HEK293 (cell line): ENCODE measurements around the gene CEACAM20.
A peak's percentile ranks its signal among the peaks of the same experiment; 100 is the strongest.

Experiments
- GFI1B ChIP-seq: fragments of 450-650 bp; formaldehyde crosslinking; IDR thresholded peaks from 2 replicates; pipeline ENCODE4 v1.5.1; 2016; ENCODE audit warnings: missing biosample characterization, missing genetic modification characterization
- GLI4 ChIP-seq: fragments of 450-650 bp; formaldehyde crosslinking; IDR thresholded peaks from 2 replicates; pipeline ENCODE4 v1.5.1; 2016; ENCODE audit warnings: missing biosample characterization, missing genetic modification characterization
- KLF10 ChIP-seq: fragments of 450-650 bp; IDR thresholded peaks from 2 replicates; pipeline ENCODE4 v1.5.1; 2018; ENCODE audit warnings: missing biosample characterization, mild to moderate bottlenecking, missing genetic modification characterization
- KLF8 ChIP-seq: fragments of 450-650 bp; formaldehyde crosslinking; IDR thresholded peaks from 2 replicates; pipeline ENCODE4 v1.5.1; 2016; ENCODE audit warnings: missing biosample characterization, missing genetic modification characterization
- MEIS1 ChIP-seq: sonication (generic); formaldehyde crosslinking; IDR thresholded peaks from 2 replicates; pipeline ENCODE4 v1.8.1; 2022; ENCODE audit warnings: missing genetic modification reagents, mild to moderate bottlenecking, borderline replicate concordance
- OSR2 ChIP-seq: fragments of 450-650 bp; formaldehyde crosslinking; IDR thresholded peaks from 2 replicates; pipeline ENCODE4 v1.5.1; 2016; ENCODE audit warnings: missing biosample characterization, missing genetic modification characterization
- PRDM1 ChIP-seq: fragments of 450-650 bp; formaldehyde crosslinking; IDR thresholded peaks from 2 replicates; pipeline ENCODE4; 2016; ENCODE audit warnings: missing biosample characterization, missing genetic modification characterization
- SP2 ChIP-seq: fragments of 450-650 bp; formaldehyde crosslinking; IDR thresholded peaks from 2 replicates; pipeline ENCODE4 v1.5.1; 2016; ENCODE audit warnings: missing biosample characterization, missing genetic modification characterization
- SP7 ChIP-seq: fragments of 450-650 bp; formaldehyde crosslinking; IDR thresholded peaks from 2 replicates; pipeline ENCODE4 v1.5.1; 2016; ENCODE audit warnings: missing biosample characterization, missing genetic modification characterization
- YY2 ChIP-seq: fragments of 450-650 bp; formaldehyde crosslinking; IDR thresholded peaks from 2 replicates; pipeline ENCODE4 v1.5.1; 2016; ENCODE audit warnings: missing biosample characterization, missing genetic modification characterization
- ZBTB48 ChIP-seq: fragments of 450-650 bp; formaldehyde crosslinking; IDR thresholded peaks from 2 replicates; pipeline ENCODE4 v1.5.1; 2016; ENCODE audit warnings: missing biosample characterization, missing genetic modification characterization
- ZBTB8A ChIP-seq: fragments of 450-650 bp; formaldehyde crosslinking; IDR thresholded peaks from 2 replicates; pipeline ENCODE4 v1.5.1; 2016; ENCODE audit warnings: missing biosample characterization, missing genetic modification characterization
- ZNF16 ChIP-seq: fragments of 450-650 bp; formaldehyde crosslinking; IDR thresholded peaks from 2 replicates; pipeline ENCODE4 v1.5.1; 2016; ENCODE audit warnings: low read depth, missing biosample characterization, missing genetic modification characterization
- ZNF184 ChIP-seq: fragments of 450-650 bp; IDR thresholded peaks from 2 replicates; pipeline ENCODE4 v1.5.1; 2018; ENCODE audit warnings: missing biosample characterization, mild to moderate bottlenecking, missing genetic modification characterization
- ZNF2 ChIP-seq: fragments of 450-650 bp; formaldehyde crosslinking; IDR thresholded peaks from 2 replicates; pipeline ENCODE4 v1.5.1; 2016; ENCODE audit warnings: missing biosample characterization, missing genetic modification characterization
- ZNF223 ChIP-seq: fragments of 450-650 bp; formaldehyde crosslinking; IDR thresholded peaks from 2 replicates; pipeline ENCODE4 v1.5.1; 2016; ENCODE audit warnings: missing biosample characterization, missing genetic modification characterization
- ZNF24 ChIP-seq: fragments of 450-650 bp; formaldehyde crosslinking; IDR thresholded peaks from 2 replicates; pipeline ENCODE4 v1.5.1; 2016; ENCODE audit warnings: missing biosample characterization, missing genetic modification characterization
- ZNF423 ChIP-seq: fragments of 450-650 bp; formaldehyde crosslinking; IDR thresholded peaks from 2 replicates; pipeline ENCODE4 v1.5.1; 2016; ENCODE audit warnings: missing biosample characterization, missing genetic modification characterization
- ZNF48 ChIP-seq: fragments of 450-650 bp; formaldehyde crosslinking; IDR thresholded peaks from 2 replicates; pipeline ENCODE4 v1.5.1; 2016; ENCODE audit warnings: missing biosample characterization, missing genetic modification characterization
- ZNF501 ChIP-seq: fragments of 450-650 bp; formaldehyde crosslinking; IDR thresholded peaks from 2 replicates; pipeline ENCODE4 v1.5.1; 2016; ENCODE audit warnings: missing biosample characterization, missing genetic modification characterization
- ZNF521 ChIP-seq: fragments of 450-650 bp; formaldehyde crosslinking; IDR thresholded peaks from 2 replicates; pipeline ENCODE4 v1.5.1; 2017; ENCODE audit warnings: missing biosample characterization, mild to moderate bottlenecking, missing genetic modification characterization
- ZNF544 ChIP-seq: fragments of 450-650 bp; formaldehyde crosslinking; IDR thresholded peaks from 2 replicates; pipeline ENCODE4 v1.5.0; 2017; ENCODE audit warnings: missing biosample characterization, missing genetic modification characterization
- ZNF560 ChIP-seq: fragments of 450-650 bp; formaldehyde crosslinking; IDR thresholded peaks from 2 replicates; pipeline ENCODE4 v1.5.1; 2017; ENCODE audit warnings: missing biosample characterization, missing genetic modification characterization, borderline replicate concordance
- ZNF561 ChIP-seq: fragments of 450-650 bp; IDR thresholded peaks from 2 replicates; pipeline ENCODE4 v1.5.1; 2018; ENCODE audit warnings: missing biosample characterization, missing genetic modification characterization, borderline replicate concordance
- ZNF701 ChIP-seq: fragments of 450-650 bp; formaldehyde crosslinking; IDR thresholded peaks from 2 replicates; pipeline ENCODE4 v1.5.1; 2016; ENCODE audit warnings: missing biosample characterization, missing genetic modification characterization
- ZNF768 ChIP-seq: fragments of 450-650 bp; formaldehyde crosslinking; IDR thresholded peaks from 2 replicates; pipeline ENCODE4 v1.5.1; 2018; ENCODE audit warnings: missing biosample characterization, mild to moderate bottlenecking, missing genetic modification characterization
- ZNF792 ChIP-seq: fragments of 450-650 bp; formaldehyde crosslinking; IDR thresholded peaks from 2 replicates; pipeline ENCODE4 v1.5.1; 2016; ENCODE audit warnings: missing biosample characterization, missing genetic modification characterization
- ZNF843 ChIP-seq: fragments of 450-650 bp; formaldehyde crosslinking; IDR thresholded peaks from 2 replicates; pipeline ENCODE4 v1.5.1; 2016; ENCODE audit warnings: missing biosample characterization, missing genetic modification characterization
- TF ChIP-seq, protein P1 (sequence below): fragments of 450-650 bp; formaldehyde crosslinking; IDR thresholded peaks from 2 replicates; pipeline ENCODE4 v1.5.0; 2017; ENCODE audit warnings: missing biosample characterization, missing genetic modification characterization, borderline replicate concordance
- TF ChIP-seq, protein P2 (sequence below): fragments of 450-650 bp; formaldehyde crosslinking; IDR thresholded peaks from 2 replicates; pipeline ENCODE4 v1.5.1; 2016; ENCODE audit warnings: missing biosample characterization, missing genetic modification characterization
- TF ChIP-seq, protein P3 (sequence below): fragments of 450-650 bp; formaldehyde crosslinking; IDR thresholded peaks from 2 replicates; pipeline ENCODE4 v1.5.1; 2016; ENCODE audit warnings: missing biosample characterization, missing genetic modification characterization, low read depth
- TF ChIP-seq, protein P4 (sequence below): fragments of 450-650 bp; formaldehyde crosslinking; IDR thresholded peaks from 2 replicates; pipeline ENCODE4 v1.5.1; 2016; ENCODE audit warnings: missing biosample characterization, missing genetic modification characterization

CEACAM20 gene

DNA sequence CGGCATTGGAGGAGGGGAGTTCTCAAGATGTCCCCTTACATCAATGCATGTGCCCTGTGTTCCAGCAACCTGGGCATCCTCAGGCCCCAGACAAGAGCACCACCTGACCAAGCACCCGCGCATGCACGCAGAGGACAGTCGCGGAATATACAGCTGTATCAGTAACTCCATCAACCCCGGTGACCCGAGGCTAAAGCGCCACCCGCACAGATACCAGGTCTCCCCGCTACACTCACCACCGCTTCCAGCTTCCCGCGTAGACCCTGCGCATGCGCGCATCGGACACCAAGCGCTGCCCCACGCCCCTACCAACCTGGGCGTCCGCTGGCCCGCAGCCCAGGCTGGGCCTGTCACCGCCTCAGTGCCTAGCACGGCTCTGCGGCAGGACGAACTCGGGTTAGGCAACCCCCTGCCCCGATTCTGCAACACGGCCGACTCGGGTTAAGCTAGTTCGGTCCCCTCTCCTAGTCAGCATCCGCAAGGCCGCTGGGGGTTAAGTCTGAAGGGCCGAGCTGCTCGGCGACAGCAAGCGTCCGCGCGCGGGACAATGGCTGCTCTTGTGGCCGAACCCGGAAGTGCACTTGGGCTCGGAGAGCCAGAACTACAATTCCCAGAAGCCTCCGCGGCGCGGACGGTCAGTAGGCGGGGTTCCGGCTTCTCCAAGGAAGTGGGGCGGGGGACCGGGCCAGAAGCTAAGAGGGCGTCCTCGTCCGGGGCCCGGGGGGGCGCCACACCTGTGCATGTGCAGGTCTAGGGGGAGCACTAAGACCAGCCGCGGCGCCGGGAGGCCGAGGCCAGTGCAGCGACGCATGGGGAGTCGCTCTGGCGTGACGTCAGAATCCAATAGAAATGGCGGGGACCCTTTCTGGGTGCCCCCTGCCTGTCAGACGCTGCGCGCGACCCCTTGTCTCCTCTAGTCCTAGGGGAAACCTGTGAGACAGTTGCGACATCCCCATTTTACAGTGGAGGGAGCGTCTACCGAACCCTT lies 29.2 kb downstream of the CEACAM20 start, which contains the start of gene ZNF180 (continued):
- TF ChIP-seq MEIS1 (CRISPR knock-in tag) (no peak), GLI4 (tag by site-specific recombination) (no peak), ZNF48 (tag by site-specific recombination) (no peak), ZNF561 (peak; percentile 82; the same call in 1 of the 2 replicates), YY2 (tag by site-specific recombination) (peak; percentile 88), KLF10 (no peak), ZNF16 (tag by site-specific recombination) (no peak), PRDM1 (tag by site-specific recombination) (no peak), SP2 (tag by site-specific recombination) (peak; percentile 77), ZNF843 (tag by site-specific recombination) (peak; percentile 84), ZNF223 (tag by site-specific recombination) (no peak), ZNF501 (peak; percentile 100), ZNF423 (tag by site-specific recombination) (peak; percentile 54; the same call in 1 of the 2 replicates), ZBTB8A (tag by site-specific recombination) (peak; percentile 86), ZNF2 (tag by site-specific recombination) (peak; percentile 99), GFI1B (no peak), SP7 (peak; percentile 87), ZNF184 (no peak), ZNF701 (tag by site-specific recombination) (no peak; the same call in 1 of the 2 replicates), ZNF521 (no peak), ZBTB48 (peak; percentile 82), ZNF544 (tag by site-specific recombination) (no peak), OSR2 (tag by site-specific recombination) (no peak), KLF8 (peak; percentile 98), ZNF792 (tag by site-specific recombination) (0 out of 2 replicates have a peak, but pooled peaks have one; percentile 36), ZNF768 (tag by site-specific recombination) (no peak), ZNF560 (tag by site-specific recombination) (no peak), ZNF24 (tag by site-specific recombination) (peak; percentile 76; the same call in 1 of the 2 replicates)
- TF ChIP-seq, protein P1, sequence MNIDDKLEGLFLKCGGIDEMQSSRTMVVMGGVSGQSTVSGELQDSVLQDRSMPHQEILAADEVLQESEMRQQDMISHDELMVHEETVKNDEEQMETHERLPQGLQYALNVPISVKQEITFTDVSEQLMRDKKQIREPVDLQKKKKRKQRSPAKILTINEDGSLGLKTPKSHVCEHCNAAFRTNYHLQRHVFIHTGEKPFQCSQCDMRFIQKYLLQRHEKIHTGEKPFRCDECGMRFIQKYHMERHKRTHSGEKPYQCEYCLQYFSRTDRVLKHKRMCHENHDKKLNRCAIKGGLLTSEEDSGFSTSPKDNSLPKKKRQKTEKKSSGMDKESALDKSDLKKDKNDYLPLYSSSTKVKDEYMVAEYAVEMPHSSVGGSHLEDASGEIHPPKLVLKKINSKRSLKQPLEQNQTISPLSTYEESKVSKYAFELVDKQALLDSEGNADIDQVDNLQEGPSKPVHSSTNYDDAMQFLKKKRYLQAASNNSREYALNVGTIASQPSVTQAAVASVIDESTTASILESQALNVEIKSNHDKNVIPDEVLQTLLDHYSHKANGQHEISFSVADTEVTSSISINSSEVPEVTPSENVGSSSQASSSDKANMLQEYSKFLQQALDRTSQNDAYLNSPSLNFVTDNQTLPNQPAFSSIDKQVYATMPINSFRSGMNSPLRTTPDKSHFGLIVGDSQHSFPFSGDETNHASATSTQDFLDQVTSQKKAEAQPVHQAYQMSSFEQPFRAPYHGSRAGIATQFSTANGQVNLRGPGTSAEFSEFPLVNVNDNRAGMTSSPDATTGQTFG (tag by site-specific recombination): no peak
- TF ChIP-seq, protein P2, sequence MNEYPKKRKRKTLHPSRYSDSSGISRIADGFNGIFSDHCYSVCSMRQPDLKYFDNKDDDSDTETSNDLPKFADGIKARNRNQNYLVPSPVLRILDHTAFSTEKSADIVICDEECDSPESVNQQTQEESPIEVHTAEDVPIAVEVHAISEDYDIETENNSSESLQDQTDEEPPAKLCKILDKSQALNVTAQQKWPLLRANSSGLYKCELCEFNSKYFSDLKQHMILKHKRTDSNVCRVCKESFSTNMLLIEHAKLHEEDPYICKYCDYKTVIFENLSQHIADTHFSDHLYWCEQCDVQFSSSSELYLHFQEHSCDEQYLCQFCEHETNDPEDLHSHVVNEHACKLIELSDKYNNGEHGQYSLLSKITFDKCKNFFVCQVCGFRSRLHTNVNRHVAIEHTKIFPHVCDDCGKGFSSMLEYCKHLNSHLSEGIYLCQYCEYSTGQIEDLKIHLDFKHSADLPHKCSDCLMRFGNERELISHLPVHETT (tag by site-specific recombination): 0 out of 2 replicates have a peak, but pooled peaks have one; percentile 53
- TF ChIP-seq, protein P3, sequence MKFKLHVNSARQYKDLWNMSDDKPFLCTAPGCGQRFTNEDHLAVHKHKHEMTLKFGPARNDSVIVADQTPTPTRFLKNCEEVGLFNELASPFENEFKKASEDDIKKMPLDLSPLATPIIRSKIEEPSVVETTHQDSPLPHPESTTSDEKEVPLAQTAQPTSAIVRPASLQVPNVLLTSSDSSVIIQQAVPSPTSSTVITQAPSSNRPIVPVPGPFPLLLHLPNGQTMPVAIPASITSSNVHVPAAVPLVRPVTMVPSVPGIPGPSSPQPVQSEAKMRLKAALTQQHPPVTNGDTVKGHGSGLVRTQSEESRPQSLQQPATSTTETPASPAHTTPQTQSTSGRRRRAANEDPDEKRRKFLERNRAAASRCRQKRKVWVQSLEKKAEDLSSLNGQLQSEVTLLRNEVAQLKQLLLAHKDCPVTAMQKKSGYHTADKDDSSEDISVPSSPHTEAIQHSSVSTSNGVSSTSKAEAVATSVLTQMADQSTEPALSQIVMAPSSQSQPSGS (tag by site-specific recombination): peak; percentile 54; the same call in 1 of the 2 replicates
- TF ChIP-seq, protein P4, sequence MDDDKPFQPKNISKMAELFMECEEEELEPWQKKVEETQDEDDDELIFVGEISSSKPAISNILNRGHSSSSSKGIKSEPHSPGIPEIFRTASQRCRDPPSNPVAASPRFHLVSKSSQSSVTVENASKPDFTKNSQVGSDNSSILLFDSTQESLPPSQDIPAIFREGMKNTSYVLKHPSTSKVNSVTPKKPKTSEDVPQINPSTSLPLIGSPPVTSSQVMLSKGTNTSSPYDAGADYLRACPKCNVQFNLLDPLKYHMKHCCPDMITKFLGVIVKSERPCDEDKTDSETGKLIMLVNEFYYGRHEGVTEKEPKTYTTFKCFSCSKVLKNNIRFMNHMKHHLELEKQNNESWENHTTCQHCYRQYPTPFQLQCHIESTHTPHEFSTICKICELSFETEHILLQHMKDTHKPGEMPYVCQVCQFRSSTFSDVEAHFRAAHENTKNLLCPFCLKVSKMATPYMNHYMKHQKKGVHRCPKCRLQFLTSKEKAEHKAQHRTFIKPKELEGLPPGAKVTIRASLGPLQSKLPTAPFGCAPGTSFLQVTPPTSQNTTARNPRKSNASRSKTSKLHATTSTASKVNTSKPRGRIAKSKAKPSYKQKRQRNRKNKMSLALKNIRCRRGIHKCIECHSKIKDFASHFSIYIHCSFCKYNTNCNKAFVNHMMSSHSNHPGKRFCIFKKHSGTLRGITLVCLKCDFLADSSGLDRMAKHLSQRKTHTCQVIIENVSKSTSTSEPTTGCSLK (tag by site-specific recombination): no peak
